BE2C (cell line): ENCODE results near the gene SCGB3A1.

Experiments
- DNase-seq: peaks from one replicate; pipeline ENCODE4 v3.0.0-alpha.2; 2020
- H3K27me3 ChIP-seq: fragments of 250-450 bp; sonication (Bioruptor Pico); 2 replicates; pipeline ENCODE4 v1.5.1; 2020; ENCODE audit warnings: mild to moderate bottlenecking
- H3K36me3 ChIP-seq: fragments of 250-450 bp; sonication (Bioruptor Pico); 2 replicates; pipeline ENCODE4 v1.5.1; 2020; ENCODE audit warnings: mild to moderate bottlenecking
- H3K4me1 ChIP-seq: fragments of 250-450 bp; sonication (Bioruptor Pico); 2 replicates; pipeline ENCODE4 v1.5.1; 2020
- H3K4me3 ChIP-seq: 2 replicates; pipeline ENCODE4 v1.5.1; 2011; ENCODE audit warnings: low read depth, low read length
- H3K9me3 ChIP-seq: fragments of 250-450 bp; sonication (Bioruptor Pico); 2 replicates; pipeline ENCODE4 v1.5.1; 2020
- CTCF ChIP-seq: IDR thresholded peaks from 2 replicates; pipeline ENCODE4 v1.5.1; 2012; ENCODE audit warnings: mild to moderate bottlenecking, low read depth, low read length

Gene SCGB3A1

GRCh38 chr5:180618487-180618828 is 27.2 kb upstream of the SCGB3A1 start:
- no peak for DNase-seq
- H3K4me1 ChIP-seq, result no peaks in the 10 kb centered on the region
- no peaks in the 10 kb centered on the region for H3K36me3 ChIP-seq
- TF ChIP-seq CTCF, result no peak
- H3K9me3 ChIP-seq, result no peaks in the 10 kb centered on the region
- peak overlapping the region; percentile 57 for H3K4me3 ChIP-seq
- peaks cover 5% of the 10 kb centered on the region for H3K27me3 ChIP-seq

DNA sequence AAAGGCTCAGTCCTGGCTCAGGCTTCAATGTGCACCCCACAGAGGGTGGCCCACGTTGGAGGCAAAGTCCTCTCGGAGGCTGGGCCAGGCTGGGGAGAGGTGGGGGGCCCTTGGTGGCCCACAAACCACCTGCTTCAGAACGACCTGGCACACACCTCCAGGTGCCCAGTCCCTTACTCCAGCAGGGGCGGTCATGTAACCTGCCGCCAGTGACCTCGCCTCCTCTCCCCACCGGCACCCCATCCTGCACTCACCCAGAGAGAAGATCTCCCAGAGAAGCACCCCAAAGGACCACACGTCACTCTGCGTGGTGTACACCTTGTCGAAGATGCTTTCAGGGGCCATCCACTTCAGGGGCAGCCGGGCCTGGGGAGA is 22.5 kb upstream of the SCGB3A1 start:
- no peaks in the 10 kb centered on the region for H3K4me1 ChIP-seq
- no peak overlapping the region for H3K4me3 ChIP-seq
- no peaks in the 10 kb centered on the region for H3K9me3 ChIP-seq
- peaks cover 4% of the 10 kb centered on the region for H3K27me3 ChIP-seq
- no peak for DNase-seq
- no peaks in the 10 kb centered on the region for H3K36me3 ChIP-seq
- TF ChIP-seq CTCF, result no peak

DNA sequence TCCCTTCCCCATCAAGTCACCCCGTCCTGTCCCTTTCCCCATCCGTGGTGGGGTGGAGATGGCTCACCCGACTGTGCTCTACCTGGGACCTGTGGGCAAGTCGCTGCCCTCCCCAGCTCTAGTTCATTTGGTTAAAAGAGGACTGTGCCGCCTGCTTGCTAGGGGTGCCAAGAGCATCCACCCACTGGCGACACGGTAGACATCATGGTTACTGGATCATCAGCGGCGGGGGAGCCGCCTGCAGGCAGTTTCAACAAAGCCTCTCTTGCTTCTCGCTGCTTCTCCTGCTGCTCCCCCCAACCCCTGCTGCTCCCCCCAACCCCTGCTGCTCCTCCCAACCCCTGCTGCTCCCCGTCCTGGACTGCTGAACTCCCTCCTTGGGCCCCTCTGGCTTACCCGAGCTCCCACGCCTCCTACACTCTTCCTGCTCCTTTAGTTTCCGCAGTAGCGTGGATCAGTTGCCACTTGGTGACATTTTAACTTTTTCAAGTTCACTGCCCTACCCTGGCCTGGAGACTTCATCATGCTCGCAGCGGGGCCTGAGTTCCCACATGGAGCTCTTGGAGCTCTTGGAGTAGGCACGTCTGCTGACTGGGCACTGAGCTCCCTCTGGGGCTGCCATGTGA is 22.0 kb upstream of the SCGB3A1 start:
- no peak for TF ChIP-seq CTCF
- H3K27me3 ChIP-seq, result no peaks in the 10 kb centered on the region
- H3K36me3 ChIP-seq, result no peaks in the 10 kb centered on the region
- no peak overlapping the region for H3K4me3 ChIP-seq
- H3K9me3 ChIP-seq, result no peaks in the 10 kb centered on the region
- no peak for DNase-seq
- no peaks in the 10 kb centered on the region for H3K4me1 ChIP-seq

DNA sequence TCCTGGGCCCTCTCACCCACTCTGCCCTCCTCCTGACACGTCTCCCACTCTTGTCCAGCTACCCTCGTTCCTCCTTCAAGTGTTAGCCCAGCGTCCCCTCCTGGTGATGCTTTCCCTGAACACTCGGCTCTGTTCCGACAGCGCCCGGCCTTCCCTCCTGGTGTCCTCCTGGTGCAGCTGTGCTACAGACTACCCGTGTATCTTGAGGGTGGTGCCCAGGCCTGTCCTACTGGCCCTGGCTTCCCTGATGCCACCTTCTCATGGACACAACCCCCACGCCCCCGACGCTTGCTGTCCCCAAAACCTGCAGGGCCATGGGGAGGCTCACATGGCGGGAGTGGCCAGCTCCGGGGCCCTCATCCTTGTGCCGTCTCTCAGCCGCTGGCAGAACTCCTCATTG is 21.4 kb upstream of the SCGB3A1 start:
- DNase-seq, result no peak
- Histone ChIP-seq H3K27me3 (no peaks in the 10 kb centered on the region), H3K9me3 (no peaks in the 10 kb centered on the region), H3K36me3 (no peaks in the 10 kb centered on the region), H3K4me1 (no peaks in the 10 kb centered on the region), H3K4me3 (no peak overlapping the region)
- TF ChIP-seq CTCF, result no peak

- no peaks in the 10 kb centered on the region for H3K9me3 ChIP-seq
- no peaks in the 10 kb centered on the region for H3K27me3 ChIP-seq
- no peak for TF ChIP-seq CTCF
- H3K4me3 ChIP-seq, result no peak overlapping the region
- no peaks in the 10 kb centered on the region for H3K36me3 ChIP-seq
- no peak for DNase-seq
- no peaks in the 10 kb centered on the region for H3K4me1 ChIP-seq
These were observed 20.0 kb upstream of the SCGB3A1 start for GRCh38 chr5:180611140-180611850.

DNA sequence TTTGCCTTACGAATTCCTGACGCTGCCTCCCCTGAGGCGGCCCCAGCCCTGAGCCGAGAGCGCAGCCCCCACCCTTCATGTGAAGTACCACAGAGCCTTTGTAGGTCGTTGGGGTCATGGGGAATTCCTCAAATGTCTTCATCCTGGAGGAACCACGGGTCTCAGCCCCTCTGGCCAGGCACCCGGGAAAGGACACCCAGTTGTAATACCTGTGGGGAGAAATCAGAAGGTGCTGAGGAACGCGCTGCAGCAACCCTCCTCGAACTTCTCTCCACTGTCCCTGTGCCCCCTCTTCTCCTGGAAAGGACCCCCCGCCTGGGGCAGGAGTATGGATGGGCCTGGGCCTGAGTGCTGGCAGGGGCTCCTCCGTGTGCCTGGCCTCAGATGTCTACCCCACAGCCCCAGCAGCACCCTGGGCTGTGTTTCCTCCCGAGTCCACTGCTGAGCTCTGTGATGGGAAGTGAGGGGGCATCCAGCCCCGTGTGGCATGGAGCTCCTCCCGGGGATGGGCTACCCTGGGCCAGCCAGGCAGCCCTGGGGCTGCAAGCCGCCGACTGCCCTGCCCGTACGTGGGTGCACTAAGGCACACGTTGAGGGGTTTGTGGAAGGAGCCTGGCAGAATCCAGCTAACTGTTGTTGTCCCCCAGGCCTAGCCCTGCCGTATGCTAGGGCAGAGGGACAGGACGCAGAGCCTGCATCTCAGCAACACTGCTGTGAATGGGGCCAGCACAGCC is 18.7 kb upstream of the SCGB3A1 start:
- no peak for TF ChIP-seq CTCF
- no peaks in the 10 kb centered on the region for H3K9me3 ChIP-seq
- DNase-seq, result no peak

More for the DNA sequence above, 18.7 kb upstream of the SCGB3A1 start:
- Histone ChIP-seq H3K27me3 (no peaks in the 10 kb centered on the region), H3K4me1 (no peaks in the 10 kb centered on the region), H3K36me3 (no peaks in the 10 kb centered on the region), H3K4me3 (no peak overlapping the region)
